GM18499 (cell line): ENCODE measurements around the gene CST5.
"Not testable (repeated sequence)": the region's sequence is repeated elsewhere in the genome, so short reads cannot be mapped to it uniquely, and the experiment has no call there.

ENCODE experiments used
- ATAC-seq: cut with Tn5 transposase; IDR thresholded peaks from one replicate; pipeline ENCODE4 v1.9.1; 2021; ENCODE audit warnings: moderate number of reproducible peaks; ENCODE audit not compliant: insufficient read depth, unreplicated experiment

Gene CST5, protein sequence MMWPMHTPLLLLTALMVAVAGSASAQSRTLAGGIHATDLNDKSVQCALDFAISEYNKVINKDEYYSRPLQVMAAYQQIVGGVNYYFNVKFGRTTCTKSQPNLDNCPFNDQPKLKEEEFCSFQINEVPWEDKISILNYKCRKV

DNA sequence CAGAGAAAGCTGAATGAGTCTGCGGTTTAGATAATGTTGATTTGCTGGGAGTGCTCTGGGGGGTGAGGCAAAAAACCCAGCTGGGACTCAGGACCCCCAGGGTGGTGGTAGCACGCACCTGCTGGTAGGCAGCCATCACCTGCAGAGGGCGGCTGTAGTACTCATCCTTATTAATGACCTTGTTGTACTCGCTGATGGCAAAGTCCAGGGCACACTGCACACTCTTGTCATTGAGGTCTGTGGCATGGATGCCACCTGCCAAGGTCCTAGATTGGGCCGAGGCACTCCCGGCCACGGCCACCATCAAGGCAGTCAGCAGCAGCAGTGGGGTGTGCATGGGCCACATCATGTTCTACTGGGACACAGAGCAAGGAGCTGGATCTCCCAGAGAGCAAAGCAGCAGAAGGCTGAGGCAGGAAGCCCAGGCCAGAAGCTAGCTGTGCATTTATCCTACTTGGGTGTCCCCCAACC, at the start of gene CST5:
TSS of gene CST5 (minus strand) at position 421 of the 471 bp plus-strand sequence. CDS start at position 349, 72 bp downstream.
- ATAC-seq, result no peak

DNA sequence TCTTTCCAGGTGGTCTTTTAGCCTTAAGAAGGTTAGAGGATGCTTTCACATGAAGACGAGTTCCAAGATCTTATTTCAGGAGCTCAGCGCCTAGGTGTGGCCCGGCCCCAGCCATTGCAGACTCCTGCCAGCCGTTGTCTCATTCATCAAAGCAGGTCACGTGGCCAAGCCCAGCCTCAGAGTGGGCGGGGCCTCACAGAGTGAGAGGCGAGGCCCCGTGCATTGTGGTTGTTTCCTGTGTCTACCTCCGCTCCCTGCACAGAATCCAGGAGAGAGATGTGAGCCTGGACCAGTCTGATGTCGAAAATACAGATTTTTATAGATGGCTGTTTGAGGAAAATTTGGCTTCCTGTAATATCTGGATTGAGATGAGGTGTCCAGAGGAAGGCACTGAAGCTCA, 49.2 kb upstream of the CST5 start:
- no peak for ATAC-seq

DNA sequence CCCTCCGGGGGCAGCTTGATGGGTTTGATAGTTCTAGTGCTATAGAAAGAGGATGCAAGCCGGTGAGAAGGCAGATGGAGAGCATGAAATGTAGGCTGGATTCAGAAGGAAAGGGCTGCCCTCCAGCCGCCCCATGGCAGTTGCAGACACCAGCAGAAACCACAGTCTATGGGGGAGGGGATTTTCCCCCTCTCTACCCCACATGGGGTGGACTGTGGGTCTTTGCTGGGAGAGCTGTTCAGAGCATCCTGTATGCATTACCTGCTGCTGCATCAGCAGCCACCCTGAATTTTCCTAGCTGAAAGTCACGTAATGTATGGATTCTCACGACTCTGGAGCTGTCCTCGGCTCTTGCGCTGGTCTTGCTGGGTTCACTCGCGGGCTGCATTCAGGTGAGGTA, 48.8 kb upstream of the CST5 start:
- ATAC-seq, result no peak

DNA sequence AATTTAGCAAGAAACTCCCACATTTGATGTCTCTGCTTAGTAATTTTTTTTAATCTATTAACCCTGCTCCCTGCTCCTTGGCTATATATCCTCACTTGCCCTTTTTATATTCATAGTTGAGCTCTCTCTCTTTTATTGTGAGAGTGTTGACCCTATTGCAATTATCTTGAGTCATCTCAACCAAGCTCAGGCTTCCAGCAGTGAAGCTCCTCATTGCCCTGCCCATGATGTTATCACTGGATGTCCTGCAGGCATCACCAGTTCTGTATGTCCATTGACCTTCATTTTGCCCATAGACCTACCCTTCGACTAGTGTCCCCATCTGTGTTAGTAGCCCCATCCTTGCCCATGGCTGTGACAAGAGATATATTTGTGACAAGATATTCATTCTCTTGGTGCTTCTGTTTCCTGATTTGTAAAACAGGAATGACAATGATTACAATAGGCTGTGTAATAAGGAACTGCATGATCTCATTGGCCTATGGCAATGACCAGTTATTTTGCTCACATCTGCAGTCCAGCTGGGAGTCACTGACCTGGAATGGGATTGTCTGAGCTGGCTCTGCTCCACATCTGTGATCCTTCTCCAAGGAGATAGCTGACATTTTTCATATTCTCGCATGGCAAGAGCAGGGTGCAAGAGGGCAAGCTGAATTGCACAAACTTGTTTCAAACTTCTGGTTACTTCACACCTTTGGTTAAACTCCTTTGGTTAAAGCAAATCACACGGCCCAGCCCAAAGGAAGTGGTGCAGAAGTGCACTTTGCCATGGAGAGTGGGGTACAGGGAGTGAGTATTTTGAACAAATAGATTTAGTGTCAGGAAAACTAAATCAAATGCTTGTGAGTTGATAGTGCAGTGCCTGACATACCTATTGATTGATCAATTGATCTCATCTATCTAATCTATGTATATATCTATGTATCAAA, 47.7 kb upstream of the CST5 start:
- no peak for ATAC-seq

DNA sequence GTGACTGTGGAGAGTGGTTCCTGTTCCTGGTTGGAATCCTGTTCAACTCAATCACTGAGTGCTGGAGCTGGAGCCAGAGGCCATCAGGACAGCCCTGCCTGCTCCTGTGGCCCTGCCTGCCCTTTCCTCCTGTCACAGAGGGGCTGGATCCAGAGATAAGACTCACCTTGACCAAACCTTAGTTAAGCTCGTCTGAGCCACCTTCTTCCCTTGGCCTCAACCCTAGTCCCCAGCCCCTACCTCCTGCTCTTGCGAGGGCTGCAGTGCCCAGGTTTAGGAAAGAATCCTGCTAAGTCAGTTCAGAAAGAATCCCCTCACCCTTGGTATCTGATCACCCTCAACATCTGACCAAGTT, 47.0 kb upstream of the CST5 start:
- no peak for ATAC-seq

DNA sequence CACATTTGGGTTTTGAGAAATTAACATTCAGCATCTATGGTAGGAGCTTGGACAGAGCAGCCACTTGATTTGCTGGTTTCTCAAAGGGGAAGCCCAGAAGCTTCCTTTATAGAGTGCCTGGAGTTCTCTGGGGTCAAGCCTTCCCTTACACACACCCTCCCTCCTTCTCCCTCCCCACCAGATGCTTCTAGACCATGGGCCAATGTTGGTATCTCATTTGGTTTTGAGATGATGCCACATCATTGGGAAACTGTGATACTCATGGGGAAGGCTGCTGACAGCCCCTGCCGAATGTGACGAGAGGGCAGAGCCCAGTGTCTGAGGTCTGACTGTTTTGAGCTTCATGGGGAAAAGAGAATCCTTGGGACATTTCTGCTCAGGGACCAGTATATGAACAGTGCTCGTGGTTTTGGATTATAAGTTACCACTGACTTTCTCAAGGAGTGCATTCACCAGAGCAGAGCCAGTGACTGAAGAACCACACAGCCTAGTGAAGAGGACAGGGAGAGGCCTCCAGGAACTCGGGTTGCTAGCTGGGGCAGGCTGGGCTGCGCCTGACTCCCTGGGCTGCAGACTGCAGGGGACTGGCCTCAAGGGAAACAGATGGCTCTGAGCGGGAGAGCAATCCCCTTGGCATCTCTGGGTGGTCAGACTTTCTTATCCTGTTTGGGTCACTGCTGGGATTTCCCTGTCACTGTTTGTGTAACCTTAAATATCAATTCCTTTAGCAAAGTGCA, 46.4 kb upstream of the CST5 start:
- no peak for ATAC-seq

DNA sequence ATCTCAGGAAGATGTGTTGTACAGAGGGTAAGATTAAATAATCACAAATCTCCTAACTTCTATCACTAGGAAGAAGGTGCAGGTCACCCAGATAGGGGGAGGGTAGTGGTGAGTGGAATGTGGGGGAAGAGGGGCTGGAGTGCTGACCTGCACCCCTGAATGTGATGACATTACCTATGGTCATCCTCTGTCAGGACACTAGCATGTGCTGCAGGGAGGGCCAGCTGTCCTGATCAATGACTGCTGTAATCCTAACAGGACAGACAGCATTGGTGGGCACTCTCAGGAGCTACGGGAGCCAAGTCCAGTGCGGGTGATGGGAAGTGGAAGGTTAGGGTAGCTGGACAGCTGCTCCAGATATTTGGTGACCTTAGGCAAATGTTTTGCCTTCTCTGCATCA, 45.2 kb upstream of the CST5 start:
- no peak for ATAC-seq

DNA sequence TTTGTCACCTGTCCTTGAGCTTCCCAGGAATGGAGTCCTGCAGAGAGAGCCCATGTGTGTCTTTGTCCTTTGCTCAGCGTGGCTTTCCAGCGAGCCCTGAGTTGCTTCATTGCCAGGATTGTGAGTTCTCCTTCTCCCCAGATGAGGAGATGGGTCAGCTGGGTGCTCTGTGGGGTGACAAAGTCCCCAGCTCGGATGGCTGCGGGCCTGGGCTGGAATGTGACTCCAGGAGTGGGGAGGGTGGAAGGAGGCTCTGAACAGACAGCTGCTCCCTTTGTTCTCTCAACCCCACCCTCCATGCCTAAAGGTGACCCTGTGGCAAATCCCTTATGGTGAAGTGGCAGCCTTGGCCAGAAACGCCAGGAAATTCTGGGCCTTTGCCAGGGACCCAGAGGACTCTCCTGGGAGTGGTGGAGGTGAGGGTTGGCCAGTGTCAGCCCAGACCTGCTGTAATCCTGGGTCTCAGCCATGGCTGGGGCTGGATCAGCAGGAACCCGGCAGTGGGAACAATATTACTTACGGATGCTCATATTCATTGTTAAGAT, 44.4 kb upstream of the CST5 start:
- ATAC-seq, result no peak

DNA sequence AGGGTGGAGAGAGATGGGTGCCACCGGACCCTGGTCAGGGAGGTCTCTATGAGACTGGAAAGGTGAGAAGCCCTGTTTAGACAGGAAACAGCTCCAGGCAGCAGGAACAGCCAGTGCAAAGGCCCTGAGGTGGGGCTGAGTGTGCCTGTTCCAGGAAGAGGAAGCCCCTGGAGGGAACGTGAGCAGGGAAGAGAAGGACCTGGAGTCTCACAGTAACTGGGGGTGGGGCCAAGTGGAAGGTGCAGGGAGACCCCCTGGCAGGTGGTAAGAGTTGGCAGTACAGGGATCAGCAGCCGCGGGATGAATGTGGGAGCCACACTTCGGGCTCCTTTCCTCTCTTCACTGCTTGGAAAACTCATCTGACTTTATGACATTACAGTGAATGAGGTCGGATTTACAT, 43.8 kb upstream of the CST5 start:
- ATAC-seq, result no peak

DNA sequence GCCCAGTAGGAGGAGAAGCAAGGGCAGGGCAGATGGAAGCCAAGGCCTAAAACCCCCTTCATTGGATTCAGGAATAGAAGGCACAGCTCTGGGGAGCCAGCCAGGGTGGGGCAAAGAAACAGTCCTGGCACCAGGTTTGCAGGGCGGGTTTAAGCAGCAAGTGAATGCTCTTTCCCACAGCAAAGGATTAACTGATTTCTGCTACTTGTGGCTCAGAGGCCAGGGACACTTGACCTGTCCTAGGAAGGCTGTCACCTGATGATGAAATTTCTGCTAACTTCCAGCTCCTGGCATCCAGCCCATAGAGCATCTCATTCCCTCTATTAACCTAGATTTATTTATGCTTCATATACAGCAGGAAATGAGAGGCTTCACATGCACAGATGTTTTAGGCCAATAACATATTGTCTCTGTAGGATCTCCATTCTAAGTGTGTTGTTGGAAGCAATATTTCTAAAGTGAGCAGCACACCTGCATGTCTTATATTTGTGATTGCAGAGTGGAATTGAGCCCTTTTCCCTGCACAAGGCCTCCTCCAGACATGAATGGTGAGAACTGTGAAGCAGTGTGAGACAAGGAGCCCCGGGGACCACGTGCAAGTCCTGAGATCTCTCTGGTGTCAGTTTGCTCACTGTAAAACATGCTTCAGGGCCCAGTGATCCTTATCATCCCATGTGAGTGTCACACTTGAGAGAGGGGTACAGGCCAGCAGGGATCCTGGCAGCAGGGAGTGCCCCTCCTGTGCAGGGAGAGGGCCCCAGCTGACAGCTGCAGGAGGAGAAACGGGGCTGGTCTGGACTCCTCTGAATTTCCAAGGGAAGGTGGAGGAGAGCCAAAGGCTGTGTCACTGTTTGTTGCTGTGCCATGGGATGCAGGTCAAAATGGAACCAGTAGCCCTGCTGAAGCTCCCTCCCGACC, 41.1 kb upstream of the CST5 start:
- ATAC-seq, result no peak

DNA sequence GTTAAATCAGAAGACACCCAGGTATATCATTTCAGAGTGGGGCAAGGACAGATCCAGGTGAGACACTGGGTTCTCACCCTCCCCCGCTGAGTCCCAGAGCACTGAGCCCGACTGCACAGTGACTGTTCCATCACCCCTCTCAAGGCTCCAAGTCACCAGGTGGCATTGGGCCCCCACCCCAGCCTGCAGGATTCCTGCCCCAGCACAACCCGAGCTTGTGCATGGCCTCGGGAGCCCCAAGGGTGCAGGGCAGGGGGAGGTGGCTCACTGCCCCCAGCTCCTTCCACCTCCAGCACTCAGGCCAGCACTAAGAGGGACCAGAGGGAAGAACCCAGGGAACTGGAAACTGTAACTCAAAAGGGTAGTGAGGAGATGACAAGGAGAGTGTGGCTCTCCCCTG, 39.3 kb upstream of the CST5 start:
- no peak for ATAC-seq

DNA sequence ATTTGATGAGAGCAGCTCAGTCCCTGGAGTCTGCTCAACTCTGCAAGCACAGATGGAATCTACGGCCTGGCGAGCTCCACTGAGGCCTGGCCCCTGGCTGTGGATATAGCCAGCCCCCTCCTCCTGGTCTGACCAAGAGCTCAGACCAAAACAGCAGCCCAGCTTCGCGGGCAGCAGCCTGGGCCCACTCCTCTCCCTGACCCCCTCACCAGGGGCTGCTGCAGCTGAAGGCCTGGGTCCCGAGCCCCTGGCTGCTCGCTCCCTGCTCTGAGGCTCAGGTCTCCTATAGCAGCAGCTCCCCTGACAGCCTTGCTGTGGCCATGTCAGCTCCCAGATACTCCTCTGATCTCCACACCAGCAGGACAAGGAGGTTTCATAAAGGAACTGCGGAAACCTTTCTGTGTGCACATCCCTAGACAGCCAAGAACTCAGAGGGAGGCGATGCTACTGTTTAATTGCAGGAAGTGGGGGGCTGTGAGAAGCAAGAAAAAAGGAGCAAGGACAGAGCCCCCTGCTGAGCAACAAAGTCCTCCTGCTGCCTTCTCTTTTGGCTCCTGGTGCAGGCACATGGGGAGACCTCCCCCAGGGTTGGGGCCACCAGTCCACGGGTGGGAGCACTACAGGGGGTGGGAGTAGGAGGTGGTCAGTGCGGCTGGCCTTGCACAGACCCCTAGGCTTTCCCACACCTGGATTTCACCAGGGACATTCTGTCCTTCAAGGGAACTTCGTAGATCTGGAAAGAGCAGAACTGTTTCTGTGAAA, 38.7 kb upstream of the CST5 start:
- ATAC-seq, result no peak

DNA sequence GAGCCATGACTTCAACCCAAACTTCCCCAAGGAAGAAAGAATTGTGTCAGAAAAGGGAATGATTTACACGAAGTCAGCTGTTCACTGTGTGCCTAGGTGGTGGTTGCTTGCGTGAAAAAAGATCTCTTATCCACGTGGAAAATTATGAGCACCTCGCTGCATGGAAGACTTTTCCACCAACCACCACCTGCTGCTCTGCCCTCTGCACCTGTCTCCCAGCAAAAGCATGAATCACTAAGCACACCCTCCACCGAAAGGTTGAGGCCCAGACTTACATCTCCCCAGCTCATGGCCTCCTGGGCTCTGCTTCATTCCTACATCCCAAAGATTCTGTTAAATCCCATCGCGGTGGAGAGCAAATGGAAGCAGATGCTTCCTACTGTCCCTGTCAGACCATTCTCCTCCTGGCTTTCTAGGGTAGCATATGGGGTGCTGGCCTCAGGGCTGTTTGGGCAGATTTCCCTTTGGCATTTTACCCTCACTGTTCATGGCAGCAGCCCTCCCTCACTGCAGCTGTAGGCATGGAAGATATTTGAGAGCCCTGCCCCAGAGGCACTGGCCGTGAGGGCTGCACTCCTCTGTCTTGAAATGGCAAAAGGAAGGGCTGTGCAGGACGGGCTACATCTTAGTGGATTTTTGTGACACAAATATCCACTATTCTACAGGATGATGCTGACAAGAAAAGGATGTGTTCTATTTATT, 37.6 kb upstream of the CST5 start:
- ATAC-seq, result no peak

DNA sequence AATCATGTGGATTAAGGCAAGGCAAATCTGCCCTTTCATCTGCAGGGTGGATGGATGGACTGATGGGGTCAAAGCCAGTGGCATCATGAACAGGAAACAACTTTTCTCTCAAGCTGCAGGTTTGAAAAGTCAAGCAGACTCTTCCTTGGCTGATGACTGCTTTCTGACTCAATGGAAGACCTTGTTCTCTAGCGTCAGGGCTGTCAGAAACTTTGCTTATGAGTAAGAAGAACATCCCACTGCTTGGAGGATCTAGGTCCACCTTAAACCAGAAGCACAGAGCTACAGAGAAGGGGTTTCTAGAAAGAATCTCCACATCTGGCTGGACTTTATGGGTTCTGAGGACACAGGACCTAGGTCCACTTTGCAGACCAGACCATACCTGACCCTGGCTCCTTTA, 36.3 kb upstream of the CST5 start:
- no peak for ATAC-seq

DNA sequence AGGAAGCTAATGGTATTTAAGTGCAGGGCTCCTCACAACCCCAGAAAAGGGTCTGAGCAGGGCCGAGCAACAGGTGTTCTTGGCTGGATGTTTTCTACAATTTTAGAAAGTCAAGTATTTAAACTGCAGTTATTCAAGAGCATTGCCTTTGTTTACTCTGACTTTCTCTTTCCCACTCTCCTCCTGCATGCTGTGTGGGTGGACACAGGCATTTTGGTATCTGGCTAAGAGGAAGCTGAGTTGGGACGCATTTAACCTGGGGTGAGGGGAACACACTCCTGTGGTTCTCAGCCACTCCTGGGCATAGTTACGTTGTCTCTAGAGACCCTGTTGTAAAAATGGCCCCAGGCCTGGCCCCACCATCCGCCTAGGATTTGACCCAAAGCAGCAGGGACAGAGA, 34.9 kb upstream of the CST5 start:
- ATAC-seq, result not testable (repeated sequence)

DNA sequence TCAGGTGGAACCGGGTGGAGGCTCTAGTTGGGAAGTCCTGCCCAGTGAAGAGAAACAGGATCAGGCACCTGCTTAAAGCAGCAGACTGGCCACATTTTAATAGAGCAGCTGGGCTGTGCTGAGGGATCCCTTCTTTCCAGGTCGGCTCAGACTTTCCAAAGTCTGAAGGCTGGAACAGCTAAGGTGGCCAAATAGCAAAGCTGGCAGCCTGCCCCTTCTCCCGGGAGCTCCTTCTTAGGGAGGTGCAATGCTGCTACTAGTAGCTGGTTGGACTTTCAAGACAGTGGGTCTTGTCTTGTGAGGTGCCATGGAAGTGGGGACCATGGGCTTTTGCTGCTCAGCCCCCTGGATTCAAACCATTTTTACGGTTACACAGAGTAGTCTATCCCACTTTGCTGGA, 30.7 kb upstream of the CST5 start:
- no peak for ATAC-seq

DNA sequence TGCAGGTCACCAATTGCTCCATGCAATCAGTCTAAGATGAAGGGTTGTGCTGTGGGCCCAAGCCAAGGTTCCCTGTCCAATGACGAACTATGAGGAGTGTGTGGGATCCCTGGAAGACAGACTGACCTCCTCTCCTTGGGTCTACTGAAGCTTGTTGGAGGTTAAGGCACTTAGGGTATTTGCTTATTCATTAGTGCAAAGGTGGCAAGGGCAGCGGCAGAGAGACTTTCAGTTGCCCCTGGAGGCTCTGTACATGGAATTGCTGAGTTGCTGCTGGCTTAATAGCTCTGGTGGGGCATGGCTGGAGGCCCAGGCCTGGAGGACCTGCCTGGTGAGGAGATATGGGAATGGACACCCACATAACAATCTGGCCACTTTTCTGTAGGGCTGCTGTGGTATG, 29.8 kb upstream of the CST5 start:
- ATAC-seq, result no peak

DNA sequence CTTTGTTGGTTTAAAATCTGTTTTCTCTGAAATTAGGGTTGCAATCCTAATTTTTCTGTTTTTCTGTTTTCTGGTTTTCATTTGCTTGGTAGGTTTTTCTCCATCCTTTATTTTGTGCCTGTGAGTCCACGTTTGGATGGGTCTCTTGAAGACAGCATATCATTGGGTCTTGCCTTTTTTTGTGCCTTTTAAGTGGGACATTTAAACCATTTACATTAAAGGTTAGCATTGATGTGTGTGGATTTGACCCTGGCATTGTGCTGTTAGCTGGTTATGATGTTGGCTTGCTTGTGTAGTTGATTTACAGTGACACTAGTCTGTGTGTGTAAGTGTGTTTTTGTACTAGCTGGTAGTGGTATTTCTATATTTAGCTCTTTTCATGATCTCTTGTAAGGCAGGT, 28.0 kb upstream of the CST5 start:
- ATAC-seq, result no peak

DNA sequence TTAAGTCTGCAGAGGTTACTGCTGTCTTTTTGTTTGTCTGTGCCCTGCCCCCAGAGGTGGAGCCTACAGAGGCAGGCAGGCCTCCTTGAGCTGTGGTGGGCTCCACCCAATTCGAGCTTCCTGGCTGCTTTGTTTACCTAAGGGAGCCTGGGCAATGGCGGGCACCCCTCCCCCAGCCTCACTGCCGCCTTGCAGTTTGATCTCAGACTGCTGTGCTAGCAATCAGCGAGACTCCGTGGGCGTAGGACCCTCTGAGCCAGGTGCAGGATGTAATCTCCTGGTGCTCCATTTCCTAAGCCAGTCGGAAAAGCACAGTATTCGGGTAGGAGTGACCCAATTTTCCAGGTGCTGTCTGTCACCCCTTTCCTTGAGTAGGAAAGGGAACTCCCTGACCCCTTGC, 22.8 kb upstream of the CST5 start:
- ATAC-seq, result not testable (repeated sequence)
